Measurements from ENCODE around the gene ZNF577.

The ZNF577 gene

DNA sequence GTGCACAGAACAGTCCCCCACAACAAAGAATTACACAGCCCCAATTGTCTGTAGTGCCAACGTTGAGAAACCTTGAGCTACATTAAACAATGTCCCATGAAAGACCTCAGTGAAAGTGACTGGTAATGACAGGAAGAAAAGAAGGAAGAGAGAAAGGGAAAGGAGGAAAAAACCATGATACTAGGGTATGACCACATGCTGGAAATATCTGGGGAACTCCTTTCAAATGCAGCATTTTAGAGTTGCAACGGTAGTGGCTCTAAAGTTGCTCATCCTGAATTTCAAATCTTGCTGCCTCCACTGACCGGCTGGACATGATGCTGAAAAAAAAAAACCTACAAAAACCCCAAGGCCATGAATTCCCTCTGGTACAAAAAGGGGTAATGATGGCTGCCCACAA, 66.3 kb downstream of the ZNF577 start:
- TF ChIP-seq, protein P1, sequence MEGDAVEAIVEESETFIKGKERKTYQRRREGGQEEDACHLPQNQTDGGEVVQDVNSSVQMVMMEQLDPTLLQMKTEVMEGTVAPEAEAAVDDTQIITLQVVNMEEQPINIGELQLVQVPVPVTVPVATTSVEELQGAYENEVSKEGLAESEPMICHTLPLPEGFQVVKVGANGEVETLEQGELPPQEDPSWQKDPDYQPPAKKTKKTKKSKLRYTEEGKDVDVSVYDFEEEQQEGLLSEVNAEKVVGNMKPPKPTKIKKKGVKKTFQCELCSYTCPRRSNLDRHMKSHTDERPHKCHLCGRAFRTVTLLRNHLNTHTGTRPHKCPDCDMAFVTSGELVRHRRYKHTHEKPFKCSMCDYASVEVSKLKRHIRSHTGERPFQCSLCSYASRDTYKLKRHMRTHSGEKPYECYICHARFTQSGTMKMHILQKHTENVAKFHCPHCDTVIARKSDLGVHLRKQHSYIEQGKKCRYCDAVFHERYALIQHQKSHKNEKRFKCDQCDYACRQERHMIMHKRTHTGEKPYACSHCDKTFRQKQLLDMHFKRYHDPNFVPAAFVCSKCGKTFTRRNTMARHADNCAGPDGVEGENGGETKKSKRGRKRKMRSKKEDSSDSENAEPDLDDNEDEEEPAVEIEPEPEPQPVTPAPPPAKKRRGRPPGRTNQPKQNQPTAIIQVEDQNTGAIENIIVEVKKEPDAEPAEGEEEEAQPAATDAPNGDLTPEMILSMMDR (IDR thresholded peaks at IDR 0.05; ENCODE audit: low read depth, low read length), result no peak
- DNase-seq (ENCODE audit: extremely low read depth, low read depth), result no peak
